Neural progenitor cell (in vitro differentiated cells): ENCODE measurements around the gene SLC4A1.

Experiments used
- CTCF ChIP-seq: fragments of 200-600 bp; sonication (generic); IDR thresholded peaks from 2 replicates; pipeline ENCODE4 v1.5.1; 2017; ENCODE audit warnings: antibody characterized with exemption, mild to moderate bottlenecking
- EZH2 ChIP-seq: fragments of 200-600 bp; sonication (generic); IDR thresholded peaks from 2 replicates; pipeline ENCODE4 v1.6.1; 2017; ENCODE audit warnings: antibody characterized with exemption, mild to moderate bottlenecking, moderate library complexity
- EZH2phosphoT487 ChIP-seq: fragments of 200-600 bp; sonication (generic); IDR thresholded peaks from 2 replicates; pipeline ENCODE4 v1.6.1; 2017; ENCODE audit warnings: antibody characterized with exemption

- TF ChIP-seq CTCF (no peak), EZH2phosphoT487 (no peak), EZH2 (no peak)
Measured at GRCh38 chr17:44266402-44267164, 1.4 kb downstream of the SLC4A1 start.
